HFFc6 (cell line): ENCODE results near the gene JCAD. TPM values are rescaled to one million over a fixed set of nuclear protein-coding genes. Genes with fewer than 3 reads are reported as not detected.
A peak's percentile ranks its signal among the peaks of the same experiment; 100 is the strongest.

ENCODE experiments used
- DNase-seq: peaks from one replicate; pipeline ENCODE4 v3.0.0-alpha.2; 2018
- H3K27ac Mint-ChIP-seq: 2 replicates; pipeline ENCODE4 v1.8.0; 2020; ENCODE audit warnings: mild to moderate bottlenecking, mixed read lengths
- H3K27me3 Mint-ChIP-seq: 2 replicates; pipeline ENCODE4 v1.8.0; 2021; ENCODE audit warnings: mild to moderate bottlenecking, moderate library complexity, mixed read lengths; ENCODE audit not compliant: insufficient read depth
- H3K36me3 Mint-ChIP-seq: 2 replicates; pipeline ENCODE4 v1.8.0; 2021; ENCODE audit warnings: low read depth, mixed read lengths
- H3K4me1 Mint-ChIP-seq: 2 replicates; pipeline ENCODE4 v1.8.0; 2020; ENCODE audit warnings: low read depth, mixed read lengths
- H3K4me3 Mint-ChIP-seq: 2 replicates; pipeline ENCODE4 v1.8.0; 2020; ENCODE audit warnings: mild to moderate bottlenecking, moderate library complexity, mixed read lengths
- H3K9me3 Mint-ChIP-seq: 2 replicates; pipeline ENCODE4 v1.8.0; 2020; ENCODE audit warnings: mild to moderate bottlenecking, mixed read lengths
- total RNA-seq, 6 experiments: library from RNA; stranded (reverse); fragmentation: NEBNext Ultra II Directional; extraction: Animal tissue kit (Norgen Biotek cat#: 25700); gene quantifications; 2 replicates in 1 of 6; 3 replicates in 5 of 6; pipeline ENCODE4 v1.2.3, GENCODE V29; 2021
- TF ChIP-seq, protein P1 (sequence below): fragments of 200-600 bp; sonication (generic); IDR thresholded peaks from 2 replicates; pipeline ENCODE4 v1.5.0; 2021; ENCODE audit warnings: antibody characterized with exemption, mild to moderate bottlenecking

The JCAD gene
- total RNA-seq, 6 experiments from 2014 or later = 27.7 to 54.4 (median 46.6) TPM

DNA sequence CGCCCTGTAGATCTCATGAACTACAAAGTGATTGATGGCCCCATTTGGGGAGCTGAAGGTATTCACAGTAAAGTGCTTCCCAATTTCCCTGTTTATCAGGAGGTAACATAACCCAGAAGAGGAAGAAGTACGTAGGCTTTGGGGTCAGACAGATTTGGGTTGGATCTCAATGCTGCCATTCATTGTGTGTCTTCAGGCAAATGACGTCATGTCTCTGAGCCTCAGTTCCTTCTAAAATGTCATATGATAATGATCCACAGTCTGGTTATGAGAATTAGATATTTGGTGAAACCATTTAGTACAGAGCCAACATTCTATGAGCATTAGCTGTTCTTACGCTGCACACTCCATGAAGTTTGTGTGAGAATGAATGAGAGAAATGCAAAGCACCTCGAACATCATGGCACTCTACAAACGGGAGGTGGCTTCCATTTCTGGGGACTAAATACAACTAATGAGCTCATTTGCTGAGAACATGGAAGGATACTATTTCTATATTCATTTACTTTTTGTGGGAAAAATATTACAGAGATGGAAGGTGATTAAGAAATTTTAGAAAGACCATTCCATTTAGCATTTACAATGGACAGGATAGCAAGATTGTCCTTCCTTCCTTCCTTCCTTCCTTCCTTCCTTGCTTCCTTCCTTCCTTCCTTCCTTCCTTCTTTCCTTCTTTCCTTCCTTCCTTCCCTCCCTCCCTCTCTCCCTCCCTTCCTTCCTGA, 13.8 kb upstream of the JCAD start:
- TF ChIP-seq, protein P1, sequence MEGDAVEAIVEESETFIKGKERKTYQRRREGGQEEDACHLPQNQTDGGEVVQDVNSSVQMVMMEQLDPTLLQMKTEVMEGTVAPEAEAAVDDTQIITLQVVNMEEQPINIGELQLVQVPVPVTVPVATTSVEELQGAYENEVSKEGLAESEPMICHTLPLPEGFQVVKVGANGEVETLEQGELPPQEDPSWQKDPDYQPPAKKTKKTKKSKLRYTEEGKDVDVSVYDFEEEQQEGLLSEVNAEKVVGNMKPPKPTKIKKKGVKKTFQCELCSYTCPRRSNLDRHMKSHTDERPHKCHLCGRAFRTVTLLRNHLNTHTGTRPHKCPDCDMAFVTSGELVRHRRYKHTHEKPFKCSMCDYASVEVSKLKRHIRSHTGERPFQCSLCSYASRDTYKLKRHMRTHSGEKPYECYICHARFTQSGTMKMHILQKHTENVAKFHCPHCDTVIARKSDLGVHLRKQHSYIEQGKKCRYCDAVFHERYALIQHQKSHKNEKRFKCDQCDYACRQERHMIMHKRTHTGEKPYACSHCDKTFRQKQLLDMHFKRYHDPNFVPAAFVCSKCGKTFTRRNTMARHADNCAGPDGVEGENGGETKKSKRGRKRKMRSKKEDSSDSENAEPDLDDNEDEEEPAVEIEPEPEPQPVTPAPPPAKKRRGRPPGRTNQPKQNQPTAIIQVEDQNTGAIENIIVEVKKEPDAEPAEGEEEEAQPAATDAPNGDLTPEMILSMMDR = no peak
- DNase-seq = no peak
- Mint-ChIP-seq H3K27ac (no peak overlapping the region), H3K4me1 (peaks cover 20% of the 10 kb centered on the region), H3K4me3 (no peak overlapping the region), H3K36me3 (no peaks in the 10 kb centered on the region), H3K9me3 (no peaks in the 10 kb centered on the region), H3K27me3 (peaks cover 12% of the 10 kb centered on the region; the same call in 1 of the 2 replicates)

DNA sequence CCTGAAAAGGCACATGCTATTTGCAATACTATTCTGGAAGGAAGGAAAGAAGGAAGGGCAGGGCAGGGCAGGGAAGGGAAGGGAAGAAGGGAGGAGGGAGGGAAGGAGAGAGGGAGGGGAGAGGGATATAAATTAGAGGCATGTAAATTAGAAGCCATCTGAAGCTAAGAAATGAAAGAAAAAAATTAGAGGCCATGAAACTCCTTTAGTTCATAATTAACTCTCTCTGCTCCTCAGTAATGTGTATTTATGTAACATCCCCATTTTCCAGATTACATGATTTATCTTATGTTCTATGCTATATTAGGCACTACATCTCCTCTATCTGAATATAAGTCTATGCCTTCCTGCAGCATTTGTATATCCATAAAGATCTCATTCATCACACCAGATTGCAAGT, 12.7 kb upstream of the JCAD start:
- H3K4me3 Mint-ChIP-seq = no peak overlapping the region
- TF ChIP-seq, protein P1 = no peak
- DNase-seq = no peak
- no peak overlapping the region for H3K27ac Mint-ChIP-seq
- H3K36me3 Mint-ChIP-seq = no peaks in the 10 kb centered on the region
- no peaks in the 10 kb centered on the region for H3K9me3 Mint-ChIP-seq
- peaks cover 12% of the 10 kb centered on the region; the same call in 1 of the 2 replicates for H3K27me3 Mint-ChIP-seq
- H3K4me1 Mint-ChIP-seq = peaks cover 20% of the 10 kb centered on the region

DNA sequence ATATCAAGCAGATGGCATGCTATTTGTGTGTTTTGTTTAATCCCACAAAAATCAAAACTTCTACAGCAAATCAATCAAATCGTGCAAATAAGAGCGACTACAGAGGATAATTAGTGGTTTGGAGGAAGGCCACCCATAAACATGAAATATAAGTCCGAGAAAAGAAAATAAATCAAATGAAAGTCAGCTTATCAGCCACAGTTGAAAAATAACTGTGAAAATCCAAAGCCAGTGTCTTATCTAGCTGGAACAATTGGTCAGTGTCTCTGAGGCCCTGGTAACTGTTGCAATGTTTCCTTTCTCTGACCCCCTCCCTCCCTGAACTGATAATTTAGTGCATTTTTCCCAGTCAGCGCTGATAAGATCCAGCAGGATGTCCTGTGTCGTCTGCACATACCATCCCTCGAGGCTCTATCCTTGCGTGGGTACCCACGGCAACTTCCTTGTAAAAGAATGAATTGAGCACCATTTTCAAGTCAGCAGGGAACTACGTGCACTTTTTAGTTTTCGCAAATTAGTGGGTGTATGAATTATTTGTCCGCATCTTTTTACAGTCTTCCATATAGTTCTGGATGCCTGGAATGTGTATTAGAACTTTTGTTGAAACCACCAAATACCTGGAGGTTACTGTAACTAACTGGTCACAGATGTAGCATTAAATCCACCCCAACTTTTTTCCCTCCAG, 10.8 kb upstream of the JCAD start:
- Mint-ChIP-seq H3K36me3 (no peaks in the 10 kb centered on the region), H3K9me3 (no peaks in the 10 kb centered on the region), H3K27ac (peak overlapping the region; percentile 76), H3K27me3 (peaks cover 16% of the 10 kb centered on the region; the same call in 1 of the 2 replicates), H3K4me3 (peak overlapping the region; percentile 65; the same call in 1 of the 2 replicates), H3K4me1 (peaks cover 20% of the 10 kb centered on the region)
- TF ChIP-seq, protein P1 = no peak
- DNase-seq = peak; percentile 41

DNA sequence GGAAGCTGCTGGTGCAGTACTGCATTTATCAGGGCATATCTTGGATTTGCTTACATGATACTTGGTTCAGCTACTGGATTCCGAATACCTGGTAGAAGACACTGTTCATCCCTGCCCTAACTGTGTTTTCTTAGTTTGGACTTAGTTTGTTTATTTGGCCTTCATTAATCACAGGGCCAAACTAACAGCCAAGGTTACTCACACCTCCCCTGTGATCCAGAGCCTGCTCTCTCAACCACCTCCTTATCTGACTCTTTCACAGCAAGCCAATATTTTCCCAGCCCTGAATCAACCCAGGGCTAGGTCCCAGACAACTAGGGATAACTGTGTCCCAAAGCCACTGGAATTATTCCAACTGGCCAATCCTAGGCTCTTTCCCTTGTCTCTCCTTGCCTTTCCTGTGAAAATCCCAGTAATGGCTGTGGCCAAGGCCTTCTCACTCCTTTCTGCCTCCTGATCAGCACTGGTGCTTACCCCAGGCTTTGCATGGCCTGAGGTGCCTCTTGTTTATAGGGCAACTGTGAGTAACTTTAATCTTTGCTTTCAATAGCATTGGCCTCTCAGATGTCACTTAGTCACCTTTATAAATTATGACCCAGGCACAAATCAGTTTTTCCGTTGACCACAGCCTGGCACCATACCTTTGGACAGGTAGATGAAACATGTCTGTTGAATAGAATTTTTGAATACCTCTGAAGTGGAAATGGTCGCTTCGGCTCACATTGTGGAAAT, 9.3 kb upstream of the JCAD start:
- DNase-seq = no peak
- H3K9me3 Mint-ChIP-seq = no peaks in the 10 kb centered on the region
- H3K36me3 Mint-ChIP-seq = no peaks in the 10 kb centered on the region

DNA sequence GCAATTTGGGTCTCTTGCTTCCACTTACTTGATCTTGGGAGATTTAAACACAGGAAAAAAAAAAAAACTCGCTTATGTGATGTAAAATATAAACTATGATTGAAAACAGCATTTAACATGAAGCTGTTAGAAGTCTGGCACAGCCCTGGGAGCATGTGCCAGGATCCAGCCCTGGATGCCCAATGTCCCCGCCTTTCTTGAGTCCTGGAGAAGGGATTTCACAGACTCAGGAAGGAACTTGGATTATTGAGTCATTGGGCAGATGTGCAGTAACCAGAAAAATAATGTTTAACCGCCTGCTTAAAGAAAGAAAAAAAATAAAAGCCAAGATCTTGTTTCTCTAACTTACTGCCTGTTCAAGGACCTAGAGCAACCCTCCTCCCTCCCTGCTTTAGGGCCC, 3.7 kb upstream of the JCAD start:
- Mint-ChIP-seq H3K27me3 (peaks cover 17% of the 10 kb centered on the region), H3K4me3 (peak overlapping the region; percentile 5; the same call in 1 of the 2 replicates), H3K4me1 (peaks cover 33% of the 10 kb centered on the region), H3K27ac (peak overlapping the region; percentile 81), H3K9me3 (no peaks in the 10 kb centered on the region), H3K36me3 (peaks cover under 1% of the 10 kb centered on the region; the same call in 1 of the 2 replicates)
- peak; percentile 47 for DNase-seq
- TF ChIP-seq, protein P1 = no peak

More for the DNA sequence above, 9.3 kb upstream of the JCAD start:
- H3K27ac Mint-ChIP-seq = no peak overlapping the region
- TF ChIP-seq, protein P1 = no peak
- H3K4me1 Mint-ChIP-seq = peaks cover 21% of the 10 kb centered on the region
- H3K27me3 Mint-ChIP-seq = peaks cover 16% of the 10 kb centered on the region; the same call in 1 of the 2 replicates
- H3K4me3 Mint-ChIP-seq = no peak overlapping the region
